HG03097 (cell line): ENCODE measurements around the gene TNFAIP8.
A peak's percentile ranks its signal among the peaks of the same experiment; 100 is the strongest.

ENCODE experiments used
- ATAC-seq: cut with Tn5 transposase; IDR thresholded peaks from one replicate; pipeline ENCODE4 v1.9.1; 2021; ENCODE audit not compliant: unreplicated experiment, low FRiP score

The TNFAIP8 gene

GRCh38 chr5:119389288-119390030 lies 33.6 kb downstream of the TNFAIP8 start:
- ATAC-seq: no peak

- no peak for ATAC-seq
These were observed 34.6 kb downstream of the TNFAIP8 start for GRCh38 chr5:119390404-119390803.

GRCh38 chr5:119393201-119393691 lies 37.4 kb downstream of the TNFAIP8 start:
- ATAC-seq: no peak

GRCh38 chr5:119393746-119394145 lies 37.9 kb downstream of the TNFAIP8 start:
- ATAC-seq: no peak

- peak; percentile 62 for ATAC-seq
These were observed 39.4 kb downstream of the TNFAIP8 start for GRCh38 chr5:119395080-119395836.

GRCh38 chr5:119396030-119396664 lies 40.3 kb downstream of the TNFAIP8 start:
- no peak for ATAC-seq

- ATAC-seq: peak; percentile 54
These were observed 41.9 kb downstream of the TNFAIP8 start for GRCh38 chr5:119397518-119398380.

- ATAC-seq: no peak
These were observed 43.1 kb downstream of the TNFAIP8 start for GRCh38 chr5:119398727-119399466.

- no peak for ATAC-seq
These were observed 44.4 kb downstream of the TNFAIP8 start for GRCh38 chr5:119400245-119400644.

GRCh38 chr5:119402081-119402480 lies 46.3 kb downstream of the TNFAIP8 start:
- ATAC-seq: no peak

GRCh38 chr5:119402555-119402954 lies 46.7 kb downstream of the TNFAIP8 start:
- ATAC-seq: no peak

- ATAC-seq: no peak
These were observed 48.2 kb downstream of the TNFAIP8 start for GRCh38 chr5:119404033-119404432.

- no peak for ATAC-seq
These were observed 49.6 kb downstream of the TNFAIP8 start for GRCh38 chr5:119405419-119405818.

GRCh38 chr5:119406551-119407110 lies 50.8 kb downstream of the TNFAIP8 start:
- ATAC-seq: no peak

- no peak for ATAC-seq
These were observed 53.5 kb downstream of the TNFAIP8 start for GRCh38 chr5:119409235-119409815.

- ATAC-seq: no peak
These were observed 54.8 kb downstream of the TNFAIP8 start for GRCh38 chr5:119410448-119411159.

GRCh38 chr5:119411361-119412278 lies 55.8 kb downstream of the TNFAIP8 start:
- ATAC-seq: peak; percentile 62
